IMR-90 (cell line): ENCODE results near the gene SNX6. TPM values are rescaled to one million over a fixed set of nuclear protein-coding genes. Genes with fewer than 3 reads are reported as not detected.

Experiments used
- ATAC-seq: fragments of 200-7000 bp; cut with Tn5 transposase; 2 replicates; pipeline ENCODE4 v1.9.1; 2020; ENCODE audit warnings: low read depth, mild to moderate bottlenecking, moderate library complexity
- BruUV-seq: library from RNA; stranded (reverse); fragments of 400-500 nt; replicated peaks from 2 replicates; lab custom pipeline; 2021; lab: Mats Ljungman, UMichigan
- CTCF ChIA-PET: fragments of 300-600 bp; formaldehyde crosslinking; extraction: SDS; loops from one replicate; lab custom pipeline; 2021; ENCODE audit warnings: antibody characterized with exemption; lab: Yijun Ruan, JAX
- POLR2A ChIA-PET: fragments of 300-600 bp; sonication (Branson Sonifier 250); formaldehyde crosslinking; loops from one replicate; lab custom pipeline; 2022; ENCODE audit warnings: antibody characterized with exemption; ENCODE audit not compliant: unreplicated experiment; lab: Charles Lee
- DNase-seq: peaks from one replicate; pipeline ENCODE4 v3.0.0; 2013
- H2AFZ ChIP-seq: replicated peaks from 2 replicates; pipeline ENCODE3; 2013; ENCODE audit warnings: low read length, mild to moderate bottlenecking; ENCODE audit not compliant: poor library complexity
- H2AK5ac ChIP-seq: 2 replicates; pipeline ENCODE4 v1.6.1; 2013; ENCODE audit warnings: low read depth, low read length, inconsistent platforms
- H2AK9ac ChIP-seq: replicated peaks from 2 replicates; pipeline ENCODE3; 2013; ENCODE audit warnings: mild to moderate bottlenecking, low read depth, low read length, moderate library complexity; ENCODE audit not compliant: poor library complexity
- H2BK120ac ChIP-seq: 2 replicates; pipeline ENCODE4 v1.6.1; 2013; ENCODE audit warnings: low read depth, low read length, inconsistent platforms
- H2BK15ac ChIP-seq: 3 replicates; pipeline ENCODE4 v1.6.1; 2013; ENCODE audit warnings: low read depth, low read length, inconsistent platforms
- H2BK20ac ChIP-seq: 2 replicates; pipeline ENCODE4 v1.6.1; 2013; ENCODE audit warnings: low read depth, mild to moderate bottlenecking, inconsistent platforms, low read length, moderate library complexity
- H2BK5ac ChIP-seq: 2 replicates; pipeline ENCODE4 v1.6.1; 2013; ENCODE audit warnings: mild to moderate bottlenecking, low read depth, low read length, inconsistent platforms; ENCODE audit not compliant: poor library complexity, severe bottlenecking
- H3K14ac ChIP-seq: replicated peaks from 2 replicates; pipeline ENCODE4 v1.6.1; 2013; ENCODE audit warnings: low read depth, low read length, inconsistent platforms
- H3K18ac ChIP-seq: 2 replicates; pipeline ENCODE4 v1.6.1; 2013; ENCODE audit warnings: low read depth, low read length, control low read depth
- H3K23ac ChIP-seq: 2 replicates; pipeline ENCODE4 v1.6.1; 2013; ENCODE audit warnings: low read depth, low read length, inconsistent platforms
- H3K27ac ChIP-seq: 2 replicates; pipeline ENCODE4 v1.5.1; 2013; ENCODE audit warnings: mild to moderate bottlenecking, control low read depth, low read length; ENCODE audit not compliant: insufficient read depth
- H3K27me3 ChIP-seq: 2 replicates; pipeline ENCODE4 v1.6.1; 2013; ENCODE audit warnings: low read length; ENCODE audit not compliant: control insufficient read depth, insufficient read depth
- H3K36me3 ChIP-seq: 2 replicates; pipeline ENCODE4 v1.6.1; 2013; ENCODE audit warnings: low read length, mixed read lengths; ENCODE audit not compliant: control insufficient read depth, insufficient read depth
- H3K4ac ChIP-seq: 2 replicates; pipeline ENCODE4 v1.6.1; 2013; ENCODE audit warnings: low read depth, low read length, inconsistent platforms
- H3K4me1 ChIP-seq: 2 replicates; pipeline ENCODE4 v1.6.1; 2013; ENCODE audit warnings: low read length, mixed read lengths; ENCODE audit not compliant: control insufficient read depth, insufficient read depth
- H3K4me2 ChIP-seq: 2 replicates; pipeline ENCODE4 v1.6.1; 2013; ENCODE audit warnings: low read depth, mild to moderate bottlenecking, control low read depth, low read length, moderate library complexity
- H3K4me3 ChIP-seq: 2 replicates; pipeline ENCODE4 v1.5.1; 2013; ENCODE audit warnings: low read depth, mild to moderate bottlenecking, control low read depth, low read length, moderate library complexity; ENCODE audit not compliant: insufficient read depth
- H3K56ac ChIP-seq: 2 replicates; pipeline ENCODE4 v1.6.1; 2013; ENCODE audit warnings: low read length, inconsistent platforms; ENCODE audit not compliant: insufficient read depth; ENCODE audit errors: extremely low read depth
- H3K79me1 ChIP-seq, 2 experiments: 2 replicates each; pipeline ENCODE4 v1.6.1; 2013; ENCODE audit warnings: low read length in 2 of 2, inconsistent platforms in 1 of 2, low read depth in 1 of 2
- H3K9ac ChIP-seq: 2 replicates; pipeline ENCODE4 v1.6.1; 2013; ENCODE audit warnings: low read depth, low read length, control low read depth
- H3K9me1 ChIP-seq: 2 replicates; pipeline ENCODE4 v1.6.1; 2013; ENCODE audit warnings: low read length, inconsistent platforms; ENCODE audit not compliant: insufficient read depth
- H3K9me3 ChIP-seq: 2 replicates; pipeline ENCODE4 v1.6.1; 2013; ENCODE audit warnings: low read length; ENCODE audit not compliant: control insufficient read depth, insufficient read depth
- H4K20me1 ChIP-seq: 2 replicates; pipeline ENCODE4 v1.6.1; 2013; ENCODE audit warnings: low read length, inconsistent platforms; ENCODE audit not compliant: insufficient read depth
- H4K5ac ChIP-seq: 2 replicates; pipeline ENCODE4 v1.6.1; 2013; ENCODE audit warnings: mild to moderate bottlenecking, low read depth, low read length, control low read depth
- H4K8ac ChIP-seq, 2 experiments: 2 replicates each; pipeline ENCODE4 v1.6.1; 2013; ENCODE audit warnings: low read depth in 2 of 2, low read length in 2 of 2, control low read depth in 1 of 2, inconsistent platforms in 1 of 2
- H4K91ac ChIP-seq: 2 replicates; pipeline ENCODE4 v1.6.1; 2013; ENCODE audit warnings: low read depth, low read length, inconsistent platforms; ENCODE audit not compliant: insufficient read depth
- BHLHE40 ChIP-seq: fragments of 150-350 bp; IDR thresholded peaks from 2 replicates; pipeline ENCODE4 v1.6.1; 2016; ENCODE audit warnings: mild to moderate bottlenecking, low read depth, low read length
- CEBPB ChIP-seq: IDR thresholded peaks from 2 replicates; pipeline ENCODE4 v1.6.1; 2012; ENCODE audit warnings: low read depth, low read length, improper control_type of control experiment
- CHD1 ChIP-seq: IDR thresholded peaks from 2 replicates; pipeline ENCODE4 v1.6.1; 2012; ENCODE audit warnings: low read depth, low read length, improper control_type of control experiment
- FOS ChIP-seq: fragments of 150-350 bp; IDR thresholded peaks from 2 replicates; pipeline ENCODE4 v1.6.1; 2016; ENCODE audit warnings: low read depth, low read length
- MAFK ChIP-seq: IDR thresholded peaks from 2 replicates; pipeline ENCODE4 v1.6.1; 2012; ENCODE audit warnings: low read depth, low read length, improper control_type of control experiment
- MAZ ChIP-seq: IDR thresholded peaks from 2 replicates; pipeline ENCODE4 v1.6.1; 2012; ENCODE audit warnings: low read depth, mild to moderate bottlenecking, low read length, improper control_type of control experiment, moderate library complexity, borderline replicate concordance
- MXI1 ChIP-seq: IDR thresholded peaks from 2 replicates; pipeline ENCODE4 v1.6.1; 2012; ENCODE audit warnings: low read depth, mild to moderate bottlenecking, low read length, moderate library complexity, borderline replicate concordance
- NFE2L2 ChIP-seq: fragments of 150-350 bp; IDR thresholded peaks from 2 replicates; pipeline ENCODE4 v1.6.1; 2016; ENCODE audit warnings: low read depth, mild to moderate bottlenecking, low read length
- POLR2A ChIP-seq: IDR thresholded peaks from 2 replicates; pipeline ENCODE4 v1.6.1; 2012; ENCODE audit warnings: mild to moderate bottlenecking, low read depth, low read length
- RAD21 ChIP-seq: IDR thresholded peaks from 2 replicates; pipeline ENCODE4 v1.6.1; 2012; ENCODE audit warnings: low read length, improper control_type of control experiment
- RCOR1 ChIP-seq: IDR thresholded peaks from 2 replicates; pipeline ENCODE4 v1.6.1; 2012; ENCODE audit warnings: mild to moderate bottlenecking, low read length, improper control_type of control experiment; ENCODE audit not compliant: insufficient replicate concordance
- RFX5 ChIP-seq: IDR thresholded peaks from 2 replicates; pipeline ENCODE4 v1.8.0; 2012; ENCODE audit warnings: low read depth, mild to moderate bottlenecking, low read length, moderate library complexity
- WGBS, 2 experiments: methylation state at CpG; one replicate each; pipeline versions ENCODE4 v1.1.5 to v1.1.7; 2013; ENCODE audit warnings: missing lambda C conversion rate in 2 of 2; ENCODE audit not compliant: insufficient read length in 1 of 2; ENCODE audit errors: extremely low coverage in 2 of 2; 5-methylcytosine and 5-hydroxymethylcytosine counted together
- dilution Hi-C: fragments of 300-500 bp; cut with HindIII; formaldehyde crosslinking; loops from one replicate; pipeline ENCODE4 v1.14.3; 2018; ENCODE audit warnings: low sequenced_read_pairs; ENCODE audit not compliant: unreplicated experiment
- in situ Hi-C: fragments of 300-500 bp; cut with MboI; formaldehyde crosslinking; loops from 3 replicates; pipeline ENCODE4 v1.14.3; 2019; ENCODE audit warnings: low sequenced_read_pairs, inconsistent platforms, mixed read lengths
- intact Hi-C: fragments of 100-400 bp; cut with micrococcal nuclease; formaldehyde crosslinking; loops from 2 replicates; pipeline ENCODE4 v1.10.0; 2022
- polyA plus RNA-seq, 3 experiments: library from polyadenylated mRNA; depleted of rRNA; stranded (reverse); fragments of >200 nt; gene quantifications; 2 replicates each; pipeline ENCODE4 v1.2.3, GENCODE V29; 2012; ENCODE audit warnings: low replicate concordance in 1 of 3
- total RNA-seq: library from RNA; depleted of rRNA; stranded (reverse); fragments of >200 nt; gene quantifications from 2 replicates; pipeline ENCODE4 v1.2.3, GENCODE V29; 2012
- TF ChIP-seq, protein P1 (sequence below): fragments of 150-350 bp; IDR thresholded peaks from 2 replicates; pipeline ENCODE4 v1.6.1; 2017; ENCODE audit warnings: mild to moderate bottlenecking, antibody characterized with exemption, low read length, low read depth
- TF ChIP-seq, protein P2 (sequence below): fragments of 150-350 bp; IDR thresholded peaks from 2 replicates; pipeline ENCODE4 v1.6.1; 2016; ENCODE audit warnings: low read depth, mild to moderate bottlenecking, low read length, moderate library complexity, borderline replicate concordance
- TF ChIP-seq, protein P3 (sequence below): conservative IDR thresholded peaks from 2 replicates; pipeline ENCODE4 v1.5.1; 2012; ENCODE audit warnings: mild to moderate bottlenecking, low read depth, low read length, improper control_type of control experiment

Gene SNX6
- total and polyA plus RNA-seq, 2 of the 4 experiments (the other 2 are of a cell fraction): 116 to 127 TPM

DNA sequence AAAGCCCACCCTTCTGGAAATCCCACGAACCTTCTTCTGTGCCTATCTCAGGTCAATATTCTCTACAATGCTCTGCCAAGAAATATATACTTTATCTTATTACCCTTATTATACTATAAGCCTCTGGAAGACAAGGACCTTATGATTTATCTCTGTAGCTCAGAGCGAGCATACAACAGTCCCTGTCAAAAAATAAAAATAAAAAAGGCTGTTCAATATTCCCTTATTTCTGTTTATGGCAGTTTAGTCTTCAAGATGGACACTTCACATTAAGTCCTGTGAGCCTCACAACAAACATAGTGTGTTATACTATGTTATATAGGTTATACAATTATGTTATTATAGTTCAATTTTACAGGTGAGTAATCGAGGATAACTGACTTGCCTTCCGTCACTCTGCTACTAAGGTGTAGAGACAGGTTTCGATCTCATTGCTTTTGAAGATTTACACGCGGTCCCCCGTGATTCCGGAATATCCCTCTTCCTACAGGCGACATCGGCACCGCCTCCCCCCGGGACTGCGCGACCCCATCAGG, 91.0 kb downstream of the SNX6 start:
- Histone ChIP-seq H3K27me3 (no peaks in the 10 kb centered on the region), H3K4me3 (peak overlapping the region; percentile 80), H4K8ac (peak overlapping the region; percentile 91 to 94), H2AK5ac (peak overlapping the region; percentile 63), H3K9me3 (no peaks in the 10 kb centered on the region), H2AFZ (peak overlapping the region; percentile 91), H4K91ac (peak overlapping the region; percentile 79), H3K4me1 (peaks cover 5% of the 10 kb centered on the region), H4K5ac (peak overlapping the region; percentile 66), H3K27ac (peak overlapping the region; percentile 94), H3K9ac (peak overlapping the region; percentile 93), H3K18ac (peak overlapping the region; percentile 31; the same call in 1 of the 2 replicates), H3K9me1 (peaks cover 3% of the 10 kb centered on the region; the same call in 1 of the 2 replicates), H2BK120ac (0 out of 2 replicates have a peak overlapping the region, but pooled peaks have one; percentile 17), H3K79me1 (peaks cover 13 to 29% of the 10 kb centered on the region in 2 experiments), H2BK5ac (peak overlapping the region; percentile 73), H3K4me2 (peak overlapping the region; percentile 77), H3K36me3 (peaks cover 8% of the 10 kb centered on the region; the same call in 1 of the 2 replicates), H3K23ac (peak overlapping the region; percentile 34; the same call in 1 of the 2 replicates), H4K20me1 (peaks cover 6% of the 10 kb centered on the region; the same call in 1 of the 2 replicates), H2AK9ac (peak overlapping the region; percentile 69), H3K56ac (peak overlapping the region; percentile 70; the same call in 1 of the 2 replicates), H2BK15ac (no peak overlapping the region), H3K4ac (peak overlapping the region; percentile 81), H2BK20ac (no peak overlapping the region), H3K14ac (peak overlapping the region; percentile 71)
- DNase-seq: no peak
- POLR2A ChIA-PET: no interaction called here
- dilution Hi-C loops: no loop called here
- WGBS, 2 experiments: 0% methylated on average over 10 of the region's 15 CpGs; no CpG with 5 or more reads in 1 of the 2 experiments
- no peak for ATAC-seq
- BruUV-seq: TSS peak; percentile 63
- intact Hi-C loops: loop anchor here (5.0 kb wide), 3 partner anchors 42 to 172 kb away; partner anchors contain the start of gene SPTSSA
- CTCF ChIA-PET: no interaction called here
- in situ Hi-C loops: loop anchor here (10.0 kb wide), 1 partner anchor 84 kb away; no protein-coding TSS in a partner anchor
- TF ChIP-seq, protein P1, sequence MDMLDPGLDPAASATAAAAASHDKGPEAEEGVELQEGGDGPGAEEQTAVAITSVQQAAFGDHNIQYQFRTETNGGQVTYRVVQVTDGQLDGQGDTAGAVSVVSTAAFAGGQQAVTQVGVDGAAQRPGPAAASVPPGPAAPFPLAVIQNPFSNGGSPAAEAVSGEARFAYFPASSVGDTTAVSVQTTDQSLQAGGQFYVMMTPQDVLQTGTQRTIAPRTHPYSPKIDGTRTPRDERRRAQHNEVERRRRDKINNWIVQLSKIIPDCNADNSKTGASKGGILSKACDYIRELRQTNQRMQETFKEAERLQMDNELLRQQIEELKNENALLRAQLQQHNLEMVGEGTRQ: no peak
- TF ChIP-seq RFX5: no peak
- TF ChIP-seq MXI1: no peak
- TF ChIP-seq FOS: no peak
- no peak for TF ChIP-seq CHD1
- TF ChIP-seq RAD21: no peak
- TF ChIP-seq, protein P2, sequence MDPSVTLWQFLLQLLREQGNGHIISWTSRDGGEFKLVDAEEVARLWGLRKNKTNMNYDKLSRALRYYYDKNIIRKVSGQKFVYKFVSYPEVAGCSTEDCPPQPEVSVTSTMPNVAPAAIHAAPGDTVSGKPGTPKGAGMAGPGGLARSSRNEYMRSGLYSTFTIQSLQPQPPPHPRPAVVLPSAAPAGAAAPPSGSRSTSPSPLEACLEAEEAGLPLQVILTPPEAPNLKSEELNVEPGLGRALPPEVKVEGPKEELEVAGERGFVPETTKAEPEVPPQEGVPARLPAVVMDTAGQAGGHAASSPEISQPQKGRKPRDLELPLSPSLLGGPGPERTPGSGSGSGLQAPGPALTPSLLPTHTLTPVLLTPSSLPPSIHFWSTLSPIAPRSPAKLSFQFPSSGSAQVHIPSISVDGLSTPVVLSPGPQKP: no peak
- no peak for TF ChIP-seq BHLHE40
- no peak for TF ChIP-seq CEBPB
- TF ChIP-seq MAFK: no peak
- no peak for TF ChIP-seq RCOR1
- TF ChIP-seq NFE2L2: no peak
- TF ChIP-seq MAZ: no peak
- no peak for TF ChIP-seq POLR2A
- TF ChIP-seq, protein P3, sequence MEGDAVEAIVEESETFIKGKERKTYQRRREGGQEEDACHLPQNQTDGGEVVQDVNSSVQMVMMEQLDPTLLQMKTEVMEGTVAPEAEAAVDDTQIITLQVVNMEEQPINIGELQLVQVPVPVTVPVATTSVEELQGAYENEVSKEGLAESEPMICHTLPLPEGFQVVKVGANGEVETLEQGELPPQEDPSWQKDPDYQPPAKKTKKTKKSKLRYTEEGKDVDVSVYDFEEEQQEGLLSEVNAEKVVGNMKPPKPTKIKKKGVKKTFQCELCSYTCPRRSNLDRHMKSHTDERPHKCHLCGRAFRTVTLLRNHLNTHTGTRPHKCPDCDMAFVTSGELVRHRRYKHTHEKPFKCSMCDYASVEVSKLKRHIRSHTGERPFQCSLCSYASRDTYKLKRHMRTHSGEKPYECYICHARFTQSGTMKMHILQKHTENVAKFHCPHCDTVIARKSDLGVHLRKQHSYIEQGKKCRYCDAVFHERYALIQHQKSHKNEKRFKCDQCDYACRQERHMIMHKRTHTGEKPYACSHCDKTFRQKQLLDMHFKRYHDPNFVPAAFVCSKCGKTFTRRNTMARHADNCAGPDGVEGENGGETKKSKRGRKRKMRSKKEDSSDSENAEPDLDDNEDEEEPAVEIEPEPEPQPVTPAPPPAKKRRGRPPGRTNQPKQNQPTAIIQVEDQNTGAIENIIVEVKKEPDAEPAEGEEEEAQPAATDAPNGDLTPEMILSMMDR: no peak
